CD4-positive, alpha-beta T cell treated with Interleukin-4 for 4 hours (primary cell): ENCODE measurements around the gene AUNIP.

Experiments
- DNase-seq: peaks from one replicate; pipeline ENCODE4 v3.0.0-alpha.2; 2020

AUNIP gene

GRCh38 chr1:25807480-25808390 lies 51.5 kb downstream of the AUNIP start:
- DNase-seq: no peak

- DNase-seq: no peak
Measured at GRCh38 chr1:25806418-25806817, 52.8 kb downstream of the AUNIP start.

- no peak for DNase-seq
Measured at GRCh38 chr1:25805863-25806225, 53.4 kb downstream of the AUNIP start.

- DNase-seq: no peak
Measured at GRCh38 chr1:25804964-25805862, 54.0 kb downstream of the AUNIP start.

GRCh38 chr1:25804244-25804963 lies 54.9 kb downstream of the AUNIP start:
- DNase-seq: no peak

- DNase-seq: no peak
Measured at GRCh38 chr1:25803368-25803767, 55.9 kb downstream of the AUNIP start.

GRCh38 chr1:25802915-25803314 lies 56.3 kb downstream of the AUNIP start:
- DNase-seq: no peak

- DNase-seq: no peak
Measured at GRCh38 chr1:25800703-25801377, 58.4 kb downstream of the AUNIP start.

- DNase-seq: peak; percentile 18
Measured at GRCh38 chr1:25799935-25800702, 59.1 kb downstream of the AUNIP start, which contains the start of gene SELENON. SELENON (plus strand) TSS chr1:25800193; CDS start chr1:25800231, 38 bp downstream.

- no peak for DNase-seq
Measured at GRCh38 chr1:25799352-25799934, 59.8 kb downstream of the AUNIP start.

- DNase-seq: no peak
Measured at GRCh38 chr1:25798666-25799351, 60.4 kb downstream of the AUNIP start.

GRCh38 chr1:25797939-25798338 lies 61.3 kb downstream of the AUNIP start:
- DNase-seq: no peak

GRCh38 chr1:25796811-25797458 lies 62.3 kb downstream of the AUNIP start:
- peak; percentile 77 for DNase-seq

- peak; percentile 64 for DNase-seq
Measured at GRCh38 chr1:25795946-25796810, 63.1 kb downstream of the AUNIP start.

GRCh38 chr1:25795211-25795610 lies 64.0 kb downstream of the AUNIP start:
- DNase-seq: no peak

GRCh38 chr1:25794325-25794724 lies 64.9 kb downstream of the AUNIP start:
- no peak for DNase-seq

- no peak for DNase-seq
Measured at GRCh38 chr1:25793585-25794170, 65.6 kb downstream of the AUNIP start.

- no peak for DNase-seq
Measured at GRCh38 chr1:25792115-25792514, 67.1 kb downstream of the AUNIP start.

- DNase-seq: no peak
Measured at GRCh38 chr1:25790472-25790871, 68.8 kb downstream of the AUNIP start.
